Prostate gland (tissue), 2 donors: ENCODE data around the gene UBALD1. TPM values are rescaled to one million over a fixed set of nuclear protein-coding genes. Genes with fewer than 3 reads are reported as not detected.

Experiments
- DNase-seq: peaks from one replicate; pipeline ENCODE4 v3.0.0-alpha.2; 2019; ENCODE audit warnings: low spot score
- H3K27ac ChIP-seq, 2 donors: fragments of 200-600 bp; sonication (generic); 2 replicates each; pipeline ENCODE4 v1.5.1; 2017 to 2019
- H3K27me3 ChIP-seq: fragments of 200-600 bp; sonication (generic); replicated peaks from 2 replicates; pipeline ENCODE4 v1.5.1; 2019; ENCODE audit not compliant: insufficient read depth
- H3K36me3 ChIP-seq, 2 donors: fragments of 200-600 bp; sonication (generic); 1 replicate in 1 of 2; 2 replicates in 1 of 2; pipeline versions ENCODE4 v1.5.1 to v1.8.1; 2017 to 2019
- H3K4me1 ChIP-seq: fragments of 200-600 bp; sonication (generic); replicated peaks from 2 replicates; pipeline ENCODE4 v1.5.1; 2019
- H3K4me3 ChIP-seq, 2 donors: fragments of 200-600 bp; sonication (generic); 2 replicates each; pipeline ENCODE4 v1.5.1; 2017 to 2019
- H3K9me3 ChIP-seq: fragments of 200-600 bp; sonication (generic); 2 replicates; pipeline ENCODE4 v1.5.1; 2017
- CTCF ChIP-seq, 4 experiments: fragments of 200-600 bp in 2 of 4; fragments of 450-650 bp in 2 of 4; sonication (generic) in 2 of 4; IDR thresholded peaks; 1 replicate in 3 of 4; 2 replicates in 1 of 4; pipeline ENCODE4 v1.5.1; 2016 to 2019; ENCODE audit warnings: antibody characterized with exemption in 4 of 4, mild to moderate bottlenecking in 2 of 4, moderate library complexity in 2 of 4
- POLR2A ChIP-seq: fragments of 450-650 bp; IDR thresholded peaks from one replicate; pipeline ENCODE4 v1.6.1; 2016; ENCODE audit warnings: antibody characterized with exemption, mild to moderate bottlenecking
- POLR2AphosphoS5 ChIP-seq: sonication (generic); formaldehyde crosslinking; IDR thresholded peaks from one replicate; pipeline ENCODE4 v1.6.1; 2017; ENCODE audit warnings: antibody characterized with exemption
- WGBS: methylation state at CpG from one replicate; pipeline ENCODE4 v1.1.5; 2018; 5-methylcytosine and 5-hydroxymethylcytosine counted together
- intact Hi-C: fragments of 100-400 bp; cut with DNase I; formaldehyde crosslinking; loops from one replicate; pipeline ENCODE4 v1.14.2; 2022
- total RNA-seq, 2 donors: library from RNA; depleted of rRNA; stranded (reverse); fragments of >200 nt; gene quantifications; one replicate each; pipeline ENCODE4 v1.1.0, GENCODE V29; 2016

UBALD1 gene
- total RNA-seq, 2 donors from 2014 or later = 14.5 to 22.1 TPM

- peak overlapping the region; percentile 100 for H3K27ac ChIP-seq
- WGBS = under 1% methylated on average over 37 of the region's 57 CpGs
- no peaks in the 10 kb centered on the region for H3K27me3 ChIP-seq
- DNase-seq = peak; percentile 100
- peaks cover 24% of the 10 kb centered on the region for H3K4me1 ChIP-seq
- intact Hi-C loops = loop anchor here (5.0 to 10.0 kb wide), 2 partner anchors 119 to 341 kb away; partner anchors contain the start of genes ANKS3, DNAAF8 and SEC14L5
- peak overlapping the region; percentile 56 to 59 for H3K4me3 ChIP-seq
- TF ChIP-seq POLR2AphosphoS5 (peak; percentile 96), CTCF (IDR thresholded peaks at IDR 0.05) (peak in 3 of 4 experiments; percentile 32 to 44 (median 41)), POLR2A (peak; percentile 87)
- no peaks in the 10 kb centered on the region for H3K36me3 ChIP-seq
- H3K9me3 ChIP-seq = no peaks in the 10 kb centered on the region
Observed at GRCh38 chr16:4616047-4616811, 1.5 kb upstream of the UBALD1 start.

- H3K4me3 ChIP-seq = peak overlapping the region; percentile 19 to 96
- no peaks in the 10 kb centered on the region for H3K36me3 ChIP-seq
- DNase-seq = no peak
- TF ChIP-seq POLR2AphosphoS5 (no peak), CTCF (IDR thresholded peaks at IDR 0.05) (no peak), POLR2A (no peak)
- H3K27ac ChIP-seq = peak overlapping the region; percentile 100
- intact Hi-C loops = loop anchor here (5.0 to 10.0 kb wide), 2 partner anchors 119 to 342 kb away; partner anchors contain the start of genes ANKS3, DNAAF8 and SEC14L5
- 80% methylated on average over 39 of the region's 39 CpGs for WGBS
- H3K9me3 ChIP-seq = no peaks in the 10 kb centered on the region
- peaks cover 24% of the 10 kb centered on the region for H3K4me1 ChIP-seq
- H3K27me3 ChIP-seq = no peaks in the 10 kb centered on the region
Observed at GRCh38 chr16:4615384-4616046, 827 bp upstream of the UBALD1 start.

- H3K9me3 ChIP-seq = no peaks in the 10 kb centered on the region
Observed at GRCh38 chr16:4613636-4614570, 785 bp downstream of the UBALD1 start.

More at GRCh38 chr16:4613636-4614570, 785 bp downstream of the UBALD1 start:
- Histone ChIP-seq H3K27ac (peak overlapping the region; percentile 100), H3K27me3 (no peaks in the 10 kb centered on the region), H3K4me1 (peaks cover 24% of the 10 kb centered on the region), H3K4me3 (peak overlapping the region; percentile 96 to 98), H3K36me3 (no peaks in the 10 kb centered on the region)
- TF ChIP-seq CTCF (IDR thresholded peaks at IDR 0.05) = no peak
- TF ChIP-seq POLR2AphosphoS5 = no peak
- no peak for TF ChIP-seq POLR2A
- intact Hi-C loops = loop anchor here (5.0 to 10.0 kb wide), 2 partner anchors 78 to 121 kb away; partner anchors contain the start of genes ANKS3, DNAAF8 and NUDT16L1
- no peak for DNase-seq
- 1% methylated on average over 68 of the region's 92 CpGs for WGBS
